ENCODE data around the gene ADGRG3. TPM values are rescaled to one million over a fixed set of nuclear protein-coding genes. Genes with fewer than 3 reads are reported as not detected.

The ADGRG3 gene
- total RNA-seq, 3 donors from 2014 or later, result 0.84 to 3.4 (median 1.8) TPM

GRCh38 chr16:57645169-57645568 lies 22.9 kb upstream of the ADGRG3 start:
- Histone ChIP-seq H3K4me1 (ENCODE audit: low read depth) (peaks cover 3% of the 10 kb centered on the region), H3K9me3 (no peaks in the 10 kb centered on the region), H3K4me3 (no peak overlapping the region), H3K36me3 (ENCODE audit: low read depth) (no peaks in the 10 kb centered on the region)
- intact Hi-C loops (cut with DNase I, micrococcal nuclease), result loop anchor here in 1 of 2 donors (5.0 kb wide), 1 partner anchor 53 kb away; no protein-coding TSS in a partner anchor
- DNase-seq (no peak), ATAC-seq (no peak)
- no peak for TF ChIP-seq CTCF (IDR thresholded peaks at IDR 0.05)

- H3K9me3 ChIP-seq, result no peaks in the 10 kb centered on the region
- ATAC-seq (no peak), DNase-seq (no peak)
- intact Hi-C loops (cut with DNase I, micrococcal nuclease), result loop anchor here in 1 of 2 donors (5.0 kb wide), 1 partner anchor 54 kb away; no protein-coding TSS in a partner anchor
- H3K4me1 ChIP-seq (ENCODE audit: low read depth), result peaks cover 3% of the 10 kb centered on the region
- no peaks in the 10 kb centered on the region for H3K36me3 ChIP-seq (ENCODE audit: low read depth)
- H3K4me3 ChIP-seq, result no peak overlapping the region
- TF ChIP-seq CTCF (IDR thresholded peaks at IDR 0.05), result no peak
These were observed 22.3 kb upstream of the ADGRG3 start for GRCh38 chr16:57645691-57646387.

GRCh38 chr16:57646388-57647039 lies 21.6 kb upstream of the ADGRG3 start:
- ATAC-seq, result no peak
- no peaks in the 10 kb centered on the region for H3K36me3 ChIP-seq (ENCODE audit: low read depth)
- intact Hi-C loops (cut with DNase I, micrococcal nuclease), result loop anchor here in 1 of 2 donors (5.0 kb wide), 1 partner anchor 54 kb away; no protein-coding TSS in a partner anchor
- peaks cover 3% of the 10 kb centered on the region for H3K4me1 ChIP-seq (ENCODE audit: low read depth)
- no peak overlapping the region for H3K4me3 ChIP-seq
- TF ChIP-seq CTCF (IDR thresholded peaks at IDR 0.05), result no peak
- no peaks in the 10 kb centered on the region for H3K9me3 ChIP-seq
- DNase-seq, result no peak

- no peak overlapping the region for H3K4me3 ChIP-seq
- intact Hi-C loops (cut with DNase I, micrococcal nuclease), result loop anchor here in 1 of 2 donors (5.0 kb wide), 1 partner anchor 55 kb away; no protein-coding TSS in a partner anchor
- TF ChIP-seq CTCF (IDR thresholded peaks at IDR 0.05), result no peak
These were observed 20.8 kb upstream of the ADGRG3 start for GRCh38 chr16:57647136-57647875.

GRCh38 chr16:57648125-57648524 lies 20.0 kb upstream of the ADGRG3 start:
- intact Hi-C loops (cut with DNase I, micrococcal nuclease), result loop anchor here in 1 of 2 donors (5.0 kb wide), 1 partner anchor 56 kb away; no protein-coding TSS in a partner anchor
- ATAC-seq (no peak), DNase-seq (no peak)
- H3K36me3 ChIP-seq (ENCODE audit: low read depth), result no peaks in the 10 kb centered on the region
- TF ChIP-seq CTCF (IDR thresholded peaks at IDR 0.05), result no peak
- H3K4me3 ChIP-seq, result no peak overlapping the region
- H3K4me1 ChIP-seq (ENCODE audit: low read depth), result peaks cover under 1% of the 10 kb centered on the region
- H3K9me3 ChIP-seq, result no peaks in the 10 kb centered on the region

More at GRCh38 chr16:57647136-57647875, 20.8 kb upstream of the ADGRG3 start:
- DNase-seq (no peak), ATAC-seq (no peak)
- no peaks in the 10 kb centered on the region for H3K9me3 ChIP-seq
- H3K4me1 ChIP-seq (ENCODE audit: low read depth), result peaks cover 3% of the 10 kb centered on the region
- no peaks in the 10 kb centered on the region for H3K36me3 ChIP-seq (ENCODE audit: low read depth)
